SU-DHL-6 (cell line): ENCODE measurements around the gene MSH6.

Experiments used
- H2AFZ ChIP-seq: fragments of 200-600 bp; sonication (generic); 2 replicates; pipeline ENCODE4 v1.6.1; 2014; ENCODE audit warnings: low read depth, mild to moderate bottlenecking, moderate library complexity, mixed read lengths, antibody characterized with exemption, low read length; ENCODE audit not compliant: severe bottlenecking
- H3F3A ChIP-seq: fragments of 200-600 bp; shearing (Covaris generic); 2 replicates; pipeline ENCODE4 v1.6.0; 2016; ENCODE audit warnings: antibody characterized with exemption, mild to moderate bottlenecking; ENCODE audit not compliant: insufficient read depth
- H3K27ac ChIP-seq: fragments of 200-600 bp; sonication (generic); 2 replicates; pipeline ENCODE4 v1.5.1; 2016; ENCODE audit warnings: low read depth, mild to moderate bottlenecking, low read length, moderate library complexity, mixed read lengths
- H3K27me3 ChIP-seq: fragments of 200-600 bp; sonication (generic), shearing (Covaris generic); 2 replicates; pipeline ENCODE4 v1.6.0; 2014; ENCODE audit warnings: mild to moderate bottlenecking, low read length
- H3K36me3 ChIP-seq: fragments of 200-600 bp; sonication (generic); 2 replicates; pipeline ENCODE4 v1.6.1; 2014; ENCODE audit warnings: mild to moderate bottlenecking, low read length, mixed read lengths
- H3K4me2 ChIP-seq: fragments of 300-600, 200-600 bp; shearing (Covaris generic), sonication (generic); 2 replicates; pipeline ENCODE4 v1.6.0; 2014; ENCODE audit warnings: low read length, low read depth, mild to moderate bottlenecking; ENCODE audit not compliant: poor library complexity, severe bottlenecking
- H3K4me3 ChIP-seq: fragments of 200-600 bp; sonication (generic); 2 replicates; pipeline ENCODE4 v1.5.1; 2014; ENCODE audit warnings: antibody characterized with exemption, low read length, mild to moderate bottlenecking, mixed read lengths; ENCODE audit not compliant: insufficient read depth, poor library complexity, severe bottlenecking
- H3K79me2 ChIP-seq: fragments of 200-600 bp; sonication (generic); 2 replicates; pipeline ENCODE4 v1.6.1; 2014; ENCODE audit warnings: mild to moderate bottlenecking, low read length, moderate library complexity; ENCODE audit not compliant: insufficient read depth
- H3K9ac ChIP-seq: fragments of 200-600 bp; sonication (generic); 2 replicates; pipeline ENCODE4 v1.7.0; 2014; ENCODE audit warnings: mild to moderate bottlenecking, low read length
- H3K9me2 ChIP-seq: fragments of 200-600 bp; sonication (generic); replicated peaks from 2 replicates; pipeline ENCODE4 v1.6.1; 2014; ENCODE audit warnings: low read length; ENCODE audit not compliant: insufficient read depth
- H3K9me3 ChIP-seq: fragments of 200-600 bp; sonication (generic); 2 replicates; pipeline ENCODE4 v1.6.1; 2014; ENCODE audit warnings: low read length, mixed read lengths; ENCODE audit not compliant: insufficient read depth
- H4K20me1 ChIP-seq: fragments of 200-600 bp; sonication (generic); 2 replicates; pipeline ENCODE4 v1.6.1; 2014; ENCODE audit warnings: low read depth, mild to moderate bottlenecking, antibody characterized with exemption, low read length, moderate library complexity, mixed read lengths
- CTCF ChIP-seq: fragments of 200-600 bp; sonication (generic); IDR thresholded peaks from one replicate; pipeline ENCODE4 v1.5.1; 2017; ENCODE audit warnings: antibody characterized with exemption, mild to moderate bottlenecking, low read length, moderate library complexity; ENCODE audit not compliant: insufficient read depth, poor library complexity, severe bottlenecking
- EZH2phosphoT487 ChIP-seq: fragments of 200-600 bp; sonication (generic), shearing (Covaris generic); conservative IDR thresholded peaks from 2 replicates; pipeline ENCODE4 v1.6.1; 2018; ENCODE audit warnings: mild to moderate bottlenecking, antibody characterized with exemption, low read length, moderate library complexity, mixed read lengths

The MSH6 gene

DNA sequence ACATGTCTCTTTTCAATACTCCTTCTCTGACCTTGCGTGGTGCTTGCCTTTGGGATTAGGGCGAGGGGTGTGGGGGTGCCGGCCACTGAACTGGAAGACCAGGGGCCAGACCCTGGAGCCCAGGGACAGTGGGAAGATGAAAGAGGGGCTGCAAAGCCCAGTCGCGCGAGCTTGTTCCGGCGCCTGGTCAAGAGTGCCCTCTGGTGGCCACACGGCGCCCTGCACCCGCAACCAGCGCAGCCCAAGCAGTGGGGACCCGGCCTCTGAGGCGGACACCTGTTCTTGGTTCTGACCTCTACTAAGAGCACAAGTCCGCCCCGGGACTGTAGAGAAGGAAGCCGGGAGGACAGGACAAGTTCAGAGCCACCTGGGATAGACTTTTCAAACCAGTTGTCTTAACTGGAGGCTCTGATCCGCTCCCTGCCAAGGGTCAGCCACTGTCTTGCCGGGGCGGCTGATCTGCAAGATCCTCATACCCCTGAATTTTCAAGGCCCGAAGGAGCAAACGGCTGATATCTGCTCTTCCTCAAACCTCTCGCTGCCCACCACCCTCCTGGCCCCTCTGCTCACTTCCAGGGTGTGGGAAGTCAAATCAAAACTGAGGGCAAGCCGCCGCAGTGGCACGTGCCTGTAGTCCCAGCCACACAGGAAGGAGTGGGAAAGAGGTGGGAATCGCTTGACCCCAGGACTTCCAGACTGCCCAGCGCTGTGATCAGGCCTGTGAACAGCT lies 14.9 kb upstream of the MSH6 start:
- no peaks in the 10 kb centered on the region for H3K27me3 ChIP-seq
- no peaks in the 10 kb centered on the region for H3K9me2 ChIP-seq
- H3K9ac ChIP-seq, result peak overlapping the region; percentile 24
- H3K27ac ChIP-seq, result peak overlapping the region; percentile 93
- H2AFZ ChIP-seq, result no peak overlapping the region
- H3K9me3 ChIP-seq, result no peaks in the 10 kb centered on the region
- TF ChIP-seq EZH2phosphoT487, result no peak
- TF ChIP-seq CTCF, result peak; percentile 87
- peak overlapping the region; percentile 42 for H3K4me2 ChIP-seq
- H3K4me3 ChIP-seq, result no peak overlapping the region
- H3F3A ChIP-seq, result peaks cover 41% of the 10 kb centered on the region
- H3K36me3 ChIP-seq, result no peaks in the 10 kb centered on the region
- peaks cover 21% of the 10 kb centered on the region for H3K79me2 ChIP-seq
- H4K20me1 ChIP-seq, result no peaks in the 10 kb centered on the region

DNA sequence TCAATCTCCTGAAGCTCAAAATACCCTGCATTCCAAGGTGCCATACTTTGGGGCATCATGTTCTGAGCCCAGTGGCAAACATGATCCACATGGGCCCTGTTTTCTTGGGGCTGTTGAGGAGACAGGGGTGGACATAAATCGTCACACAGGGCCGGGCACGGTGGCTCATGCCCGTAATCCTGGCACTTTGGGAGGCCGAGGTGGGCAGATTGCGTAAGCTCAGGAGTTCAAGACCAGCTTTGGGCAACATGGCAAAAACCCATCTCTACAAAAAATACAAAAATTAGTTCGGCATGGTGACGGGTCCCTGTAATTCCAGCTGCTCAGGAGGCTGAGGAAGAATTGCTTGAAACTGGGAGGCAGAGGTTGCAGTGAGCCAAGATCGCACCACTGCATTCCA lies 13.6 kb upstream of the MSH6 start:
- no peaks in the 10 kb centered on the region for H3K27me3 ChIP-seq
- no peaks in the 10 kb centered on the region for H3K9me3 ChIP-seq
- H3K9ac ChIP-seq, result no peak overlapping the region
- no peak overlapping the region for H3K4me2 ChIP-seq
- H3K36me3 ChIP-seq, result no peaks in the 10 kb centered on the region
- H3K79me2 ChIP-seq, result peaks cover 25% of the 10 kb centered on the region
- H3K4me3 ChIP-seq, result no peak overlapping the region
- H4K20me1 ChIP-seq, result no peaks in the 10 kb centered on the region
- H3K27ac ChIP-seq, result no peak overlapping the region
- no peak for TF ChIP-seq EZH2phosphoT487
- TF ChIP-seq CTCF, result no peak
- no peaks in the 10 kb centered on the region for H3K9me2 ChIP-seq
- H2AFZ ChIP-seq, result no peak overlapping the region
- peaks cover 30% of the 10 kb centered on the region for H3F3A ChIP-seq

DNA sequence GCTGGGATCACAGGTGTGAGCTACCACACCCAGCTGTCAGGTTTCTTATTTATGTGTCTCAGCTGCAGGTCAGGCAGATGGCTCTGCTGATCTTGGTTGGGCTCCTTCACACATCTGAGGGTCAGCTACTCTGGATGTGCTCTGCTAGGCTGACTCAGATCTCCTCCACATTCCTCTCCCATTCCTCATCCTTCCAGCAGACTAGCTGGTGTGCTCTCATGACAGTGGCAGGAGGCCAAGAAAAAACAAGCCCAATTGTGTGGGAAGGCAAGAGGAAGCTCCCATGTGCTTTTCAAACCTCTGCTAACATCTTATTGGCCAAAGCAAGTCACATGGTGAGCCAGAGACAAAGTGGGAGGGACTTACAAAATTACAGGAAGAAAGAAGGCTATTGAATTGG lies 11.7 kb upstream of the MSH6 start:
- H3K4me3 ChIP-seq, result no peak overlapping the region
- H3K36me3 ChIP-seq, result no peaks in the 10 kb centered on the region
- no peaks in the 10 kb centered on the region for H3K9me3 ChIP-seq
- H3K4me2 ChIP-seq, result no peak overlapping the region
- no peak overlapping the region for H3K9ac ChIP-seq
- no peaks in the 10 kb centered on the region for H3K27me3 ChIP-seq
- no peaks in the 10 kb centered on the region for H3K9me2 ChIP-seq
- peaks cover 11% of the 10 kb centered on the region for H3F3A ChIP-seq
- H4K20me1 ChIP-seq, result no peaks in the 10 kb centered on the region
- peaks cover 34% of the 10 kb centered on the region for H3K79me2 ChIP-seq
- H2AFZ ChIP-seq, result no peak overlapping the region
- TF ChIP-seq EZH2phosphoT487, result no peak
- TF ChIP-seq CTCF, result no peak
- H3K27ac ChIP-seq, result no peak overlapping the region
